Vagina (tissue), 2 donors: ENCODE measurements around the gene NEDD4. TPM values are rescaled to one million over a fixed set of nuclear protein-coding genes. Genes with fewer than 3 reads are reported as not detected.

Experiments used
- DNase-seq, 2 donors: peaks; one replicate each; pipeline ENCODE4 v3.0.0-alpha.2; 2017; ENCODE audit errors: extremely low spot score in 2 of 2
- H3K27ac ChIP-seq: fragments of 200-600 bp; sonication (generic); one replicate; pipeline ENCODE4 v1.5.1; 2019
- H3K27me3 ChIP-seq: fragments of 200-600 bp; sonication (generic); one replicate; pipeline ENCODE4 v1.5.1; 2019
- H3K36me3 ChIP-seq, 2 donors: fragments of 200-600 bp; sonication (generic); one replicate each; pipeline ENCODE4 v1.5.1; 2017 to 2019
- H3K4me1 ChIP-seq: fragments of 200-600 bp; sonication (generic); one replicate; pipeline ENCODE4 v1.5.1; 2019
- H3K4me3 ChIP-seq, 2 donors: fragments of 200-600 bp; sonication (generic); 1 replicate in 1 of 2; 2 replicates in 1 of 2; pipeline ENCODE4 v1.5.1; 2016 to 2019
- H3K9me3 ChIP-seq: fragments of 200-600 bp; sonication (generic); one replicate; pipeline ENCODE4 v1.5.1; 2019
- POLR2A ChIP-seq, 2 donors: fragments of 450-650 bp; IDR thresholded peaks; one replicate each; pipeline ENCODE4 v1.6.1; 2017; ENCODE audit warnings: antibody characterized with exemption in 2 of 2, mild to moderate bottlenecking in 2 of 2, moderate library complexity in 2 of 2
- POLR2AphosphoS5 ChIP-seq, 2 donors: sonication (generic); formaldehyde crosslinking; IDR thresholded peaks; one replicate each; pipeline ENCODE4 v1.9.0; 2017; ENCODE audit warnings: antibody characterized with exemption in 2 of 2, mild to moderate bottlenecking in 2 of 2, low read depth in 1 of 2; ENCODE audit not compliant: insufficient read depth in 1 of 2
- intact Hi-C: fragments of 100-400 bp; cut with DNase I; formaldehyde crosslinking; loops from one replicate; pipeline ENCODE4 v1.15.1; 2023
- total RNA-seq: library from RNA; depleted of rRNA; stranded (reverse); fragments of >200 nt; gene quantifications from one replicate; pipeline ENCODE4 v1.2.3, GENCODE V29; 2016
- TF ChIP-seq, protein P1 (sequence below), 3 experiments: fragments of 450-650 bp in 2 of 3; fragments of 200-600 bp in 1 of 3; sonication (generic) in 1 of 3; IDR thresholded peaks; one replicate each; pipeline ENCODE4 v1.5.1; 2017 to 2019; ENCODE audit warnings: antibody characterized with exemption in 3 of 3, mild to moderate bottlenecking in 2 of 3, moderate library complexity in 2 of 3

The NEDD4 gene
- 21.9 TPM for total RNA-seq

DNA sequence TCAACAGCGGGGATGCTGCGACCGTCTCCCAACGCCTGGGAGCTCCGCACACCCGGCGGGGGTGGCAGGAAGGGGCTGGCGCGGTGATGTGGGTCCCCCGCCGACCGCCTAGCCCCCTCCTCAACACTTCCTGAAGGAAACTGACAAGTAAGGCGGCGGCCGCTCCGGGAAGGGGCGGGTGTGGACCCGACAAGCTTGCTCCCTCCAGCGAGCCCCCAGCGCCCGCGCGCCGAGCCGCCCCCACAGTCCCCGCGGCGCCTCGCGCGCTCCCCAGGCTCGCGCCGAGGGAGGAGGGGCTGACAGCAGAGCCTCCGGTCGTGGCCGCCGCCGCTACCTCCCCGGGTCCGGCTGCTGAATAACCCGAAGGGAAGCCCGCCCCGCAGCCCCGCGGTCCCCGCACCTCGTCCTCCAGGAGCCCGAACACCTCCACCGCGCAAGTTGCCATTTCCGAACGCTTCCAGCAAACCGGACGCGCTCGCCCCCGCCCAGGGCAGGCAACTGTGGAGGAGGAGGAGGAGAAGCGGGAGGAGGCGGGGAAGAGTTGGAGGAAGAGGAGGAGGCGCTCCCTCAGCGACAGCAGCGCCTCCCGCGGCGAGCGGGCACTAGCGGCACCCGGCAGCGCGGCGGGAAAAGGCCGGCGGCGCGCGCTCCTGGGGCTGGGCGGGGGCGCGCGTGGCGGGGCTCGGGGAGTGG is at the start of gene NEDD4:
Gene NEDD4 (minus strand): TSS at position 502 of the 693 bp plus-strand sequence. CDS start 57 bp downstream, at position 445.
- peak in 1 of 2 donors; percentile 92 for DNase-seq
- Histone ChIP-seq H3K9me3 (no peaks in the 10 kb centered on the region), H3K4me3 (peak within 1 kb of the TSS; percentile 60 to 64), H3K27me3 (no peaks in the 10 kb centered on the region), H3K36me3 (no peaks in the 10 kb centered on the region), H3K4me1 (peaks cover 26% of the 10 kb centered on the region), H3K27ac (peak within 1 kb of the TSS; percentile 96)
- TF ChIP-seq, protein P1, sequence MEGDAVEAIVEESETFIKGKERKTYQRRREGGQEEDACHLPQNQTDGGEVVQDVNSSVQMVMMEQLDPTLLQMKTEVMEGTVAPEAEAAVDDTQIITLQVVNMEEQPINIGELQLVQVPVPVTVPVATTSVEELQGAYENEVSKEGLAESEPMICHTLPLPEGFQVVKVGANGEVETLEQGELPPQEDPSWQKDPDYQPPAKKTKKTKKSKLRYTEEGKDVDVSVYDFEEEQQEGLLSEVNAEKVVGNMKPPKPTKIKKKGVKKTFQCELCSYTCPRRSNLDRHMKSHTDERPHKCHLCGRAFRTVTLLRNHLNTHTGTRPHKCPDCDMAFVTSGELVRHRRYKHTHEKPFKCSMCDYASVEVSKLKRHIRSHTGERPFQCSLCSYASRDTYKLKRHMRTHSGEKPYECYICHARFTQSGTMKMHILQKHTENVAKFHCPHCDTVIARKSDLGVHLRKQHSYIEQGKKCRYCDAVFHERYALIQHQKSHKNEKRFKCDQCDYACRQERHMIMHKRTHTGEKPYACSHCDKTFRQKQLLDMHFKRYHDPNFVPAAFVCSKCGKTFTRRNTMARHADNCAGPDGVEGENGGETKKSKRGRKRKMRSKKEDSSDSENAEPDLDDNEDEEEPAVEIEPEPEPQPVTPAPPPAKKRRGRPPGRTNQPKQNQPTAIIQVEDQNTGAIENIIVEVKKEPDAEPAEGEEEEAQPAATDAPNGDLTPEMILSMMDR (IDR thresholded peaks at IDR 0.05) = peak in 1 of 3 experiments; percentile 26
- TF ChIP-seq POLR2AphosphoS5 (IDR thresholded peaks at IDR 0.05; ENCODE audit: insufficient read depth in 1 of 2, low read depth in 1 of 2) (peak in 1 of 2 donors; percentile 80), POLR2A (IDR thresholded peaks at IDR 0.05) (peak in 1 of 2 donors; percentile 51)
- intact Hi-C loops = no loop called here

DNA sequence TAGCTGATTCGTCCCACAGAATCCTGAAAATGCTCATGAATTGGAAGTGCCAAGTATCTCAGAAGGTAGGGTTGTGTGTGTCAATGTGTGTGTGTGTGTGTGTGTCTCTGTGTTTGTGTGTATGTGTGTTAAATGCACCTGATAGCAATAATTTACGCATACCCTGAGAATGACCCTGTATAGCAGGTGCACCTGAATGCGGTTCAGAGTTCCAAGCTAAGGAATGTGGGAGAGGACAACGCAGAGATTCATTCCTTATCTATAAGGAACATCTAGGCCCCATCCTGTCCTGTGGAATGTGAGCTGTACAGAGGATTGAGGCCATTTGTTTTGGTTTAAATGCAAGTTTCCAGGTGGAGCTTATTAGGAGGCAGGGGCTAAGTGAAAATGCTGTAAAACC is 49.1 kb upstream of the NEDD4 start:
- H3K4me1 ChIP-seq = peaks cover 25% of the 10 kb centered on the region
- H3K27me3 ChIP-seq = no peaks in the 10 kb centered on the region
- H3K36me3 ChIP-seq = no peaks in the 10 kb centered on the region
- no peak for TF ChIP-seq POLR2A (IDR thresholded peaks at IDR 0.05)
- TF ChIP-seq, protein P1 (IDR thresholded peaks at IDR 0.05) = no peak
- intact Hi-C loops = no loop called here
- H3K4me3 ChIP-seq = no peak overlapping the region
- no peak for DNase-seq
- no peaks in the 10 kb centered on the region for H3K9me3 ChIP-seq
- H3K27ac ChIP-seq = no peak overlapping the region

DNA sequence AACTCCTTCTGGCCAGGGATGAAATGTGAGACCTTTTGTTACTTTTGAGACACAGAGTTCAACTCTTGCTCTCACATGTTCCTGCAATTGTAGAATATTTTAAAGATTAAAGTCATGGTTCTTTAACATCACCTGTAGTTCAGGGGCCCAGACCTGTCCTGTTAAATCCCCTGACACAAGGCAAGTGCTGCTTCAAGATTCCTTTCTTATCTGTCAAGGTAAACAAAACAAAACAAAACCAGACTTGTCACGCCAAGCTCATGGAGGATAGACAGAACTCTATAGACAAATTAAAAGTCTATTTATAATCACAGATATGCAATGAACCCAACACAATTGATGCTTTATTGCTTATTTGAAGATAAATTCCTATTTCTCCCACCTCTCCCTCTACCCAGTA is 48.6 kb upstream of the NEDD4 start:
- Histone ChIP-seq H3K36me3 (no peaks in the 10 kb centered on the region), H3K4me1 (peaks cover 25% of the 10 kb centered on the region), H3K27me3 (no peaks in the 10 kb centered on the region), H3K4me3 (no peak overlapping the region), H3K9me3 (no peaks in the 10 kb centered on the region), H3K27ac (no peak overlapping the region)
- intact Hi-C loops = no loop called here
- TF ChIP-seq POLR2A (IDR thresholded peaks at IDR 0.05) (no peak), POLR2AphosphoS5 (IDR thresholded peaks at IDR 0.05; ENCODE audit: insufficient read depth in 1 of 2, low read depth in 1 of 2) (no peak)
- TF ChIP-seq, protein P1 (IDR thresholded peaks at IDR 0.05) = no peak
- no peak for DNase-seq

DNA sequence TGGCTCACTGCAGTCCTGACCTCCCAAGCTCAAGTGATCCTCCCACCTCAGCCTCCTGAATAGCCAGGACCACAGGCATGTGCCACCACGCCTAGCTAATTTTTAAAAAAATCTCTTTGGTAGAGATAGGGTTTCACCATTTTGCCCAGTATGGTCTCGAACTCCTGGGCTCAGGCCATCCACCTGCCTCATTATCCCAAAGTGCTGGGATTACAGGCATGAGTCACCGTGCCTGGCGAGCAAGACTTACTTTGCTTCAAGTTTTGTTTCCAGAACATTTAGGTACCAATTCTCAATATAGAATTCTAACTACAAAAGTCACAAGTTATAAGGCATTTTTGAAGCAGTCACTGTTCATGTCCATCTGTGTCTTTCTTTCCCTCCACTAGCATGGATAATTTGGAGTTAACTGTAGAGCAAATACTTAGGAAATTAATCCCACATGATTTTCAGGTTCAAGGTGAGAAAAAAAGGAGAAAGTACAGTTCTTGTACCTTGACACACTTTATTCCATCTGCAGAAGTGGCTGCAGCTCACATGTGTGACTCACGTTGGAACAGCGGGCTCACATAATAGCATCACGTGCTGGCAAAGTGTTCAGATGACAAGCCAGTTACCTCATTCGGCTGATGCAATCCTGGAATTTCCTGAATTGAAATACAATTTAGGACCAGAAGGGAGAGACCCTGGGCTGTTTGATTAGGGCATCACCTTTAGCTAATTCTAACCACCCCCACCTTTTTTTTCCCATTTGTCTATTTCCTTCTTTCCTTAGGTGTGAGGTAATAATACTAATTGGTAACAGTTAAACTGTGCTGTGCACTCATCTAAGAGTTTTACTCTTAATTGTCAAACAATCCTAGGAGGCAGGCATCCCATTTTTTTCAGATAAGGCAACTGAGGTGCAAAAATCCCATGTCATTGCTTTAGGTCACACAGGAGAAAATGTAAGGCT is 46.9 kb upstream of the NEDD4 start:
- H3K27ac ChIP-seq = peak overlapping the region; percentile 73
- intact Hi-C loops = no loop called here
- TF ChIP-seq POLR2A (IDR thresholded peaks at IDR 0.05) = no peak
- peak; percentile 40 to 94 for TF ChIP-seq POLR2AphosphoS5 (IDR thresholded peaks at IDR 0.05; ENCODE audit: insufficient read depth in 1 of 2, low read depth in 1 of 2)
- H3K27me3 ChIP-seq = no peaks in the 10 kb centered on the region
- peak in 1 of 2 donors; percentile 91 for DNase-seq
- no peaks in the 10 kb centered on the region for H3K36me3 ChIP-seq
- H3K9me3 ChIP-seq = no peaks in the 10 kb centered on the region
- peaks cover 25% of the 10 kb centered on the region for H3K4me1 ChIP-seq
- H3K4me3 ChIP-seq = no peak overlapping the region

DNA sequence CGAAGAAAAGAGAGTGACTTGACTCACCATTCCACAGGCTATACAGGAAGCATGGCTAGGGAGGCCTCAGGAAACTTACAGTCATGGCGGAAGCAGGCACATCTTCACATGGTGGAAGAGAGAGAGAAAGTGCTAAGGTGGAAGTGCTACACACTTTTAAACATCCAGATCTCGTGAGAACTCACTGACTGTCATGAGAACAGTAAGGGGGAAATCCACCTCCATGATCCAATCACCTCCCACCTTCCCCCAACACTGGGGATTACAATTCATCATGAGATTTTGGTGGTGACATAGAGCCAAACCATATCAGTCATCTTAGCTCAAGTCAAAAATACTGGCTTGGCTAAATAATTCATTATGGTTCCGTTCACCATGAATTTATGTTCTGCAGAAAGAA is 45.3 kb upstream of the NEDD4 start:
- intact Hi-C loops = no loop called here
- TF ChIP-seq POLR2AphosphoS5 (IDR thresholded peaks at IDR 0.05; ENCODE audit: insufficient read depth in 1 of 2, low read depth in 1 of 2) = no peak
- TF ChIP-seq, protein P1 (IDR thresholded peaks at IDR 0.05) = no peak
- no peak for TF ChIP-seq POLR2A (IDR thresholded peaks at IDR 0.05)
- DNase-seq = no peak
- no peak overlapping the region for H3K4me3 ChIP-seq
- H3K4me1 ChIP-seq = peaks cover 12% of the 10 kb centered on the region
- no peaks in the 10 kb centered on the region for H3K36me3 ChIP-seq
- no peaks in the 10 kb centered on the region for H3K27me3 ChIP-seq
- H3K9me3 ChIP-seq = no peaks in the 10 kb centered on the region
- H3K27ac ChIP-seq = peak overlapping the region; percentile 27
